Hepatocyte (in vitro differentiated cells): ENCODE results near the gene TMBIM4.

ENCODE experiments used
- CTCF ChIP-seq: fragments of 200-600 bp; sonication (generic); IDR thresholded peaks from 2 replicates; pipeline ENCODE4 v1.5.1; 2016; ENCODE audit warnings: antibody characterized with exemption, mild to moderate bottlenecking; ENCODE audit not compliant: poor library complexity
- EZH2 ChIP-seq: fragments of 200-600 bp; sonication (generic); IDR thresholded peaks from 2 replicates; pipeline ENCODE4 v1.6.1; 2016; ENCODE audit warnings: antibody characterized with exemption, mild to moderate bottlenecking, borderline replicate concordance
- EZH2phosphoT487 ChIP-seq: fragments of 200-600 bp; sonication (generic); IDR thresholded peaks from one replicate; pipeline ENCODE4 v1.6.1; 2018; ENCODE audit warnings: antibody characterized with exemption, mild to moderate bottlenecking, low read depth, moderate library complexity; ENCODE audit not compliant: unreplicated experiment, severe bottlenecking

GRCh38 chr12:66113471-66113870, 56.3 kb downstream of the TMBIM4 start:
- TF ChIP-seq CTCF (no peak), EZH2 (no peak), EZH2phosphoT487 (no peak)
